Mesenchymal stem cell (in vitro differentiated cells and primary cell): ENCODE data around the gene PTP4A2.

Experiments
- DNase-seq: peaks from one replicate; pipeline ENCODE4 v3.0.0-alpha.2; 2013
- H2AFZ ChIP-seq: one replicate; pipeline ENCODE4 v1.6.1; 2013; ENCODE audit warnings: low read depth, mild to moderate bottlenecking, control low read depth, inconsistent platforms, low read length, moderate library complexity
- H2AK5ac ChIP-seq: 2 replicates; pipeline ENCODE4 v1.6.1; 2013; ENCODE audit warnings: low read length, moderate library complexity, mild to moderate bottlenecking, inconsistent platforms; ENCODE audit not compliant: severe bottlenecking
- H2BK120ac ChIP-seq: one replicate; pipeline ENCODE4 v1.6.1; 2013; ENCODE audit warnings: low read depth, mild to moderate bottlenecking, inconsistent platforms, low read length, moderate library complexity
- H2BK12ac ChIP-seq, 2 experiments: one replicate each; pipeline ENCODE4 v1.6.1; 2013; ENCODE audit warnings: inconsistent platforms in 2 of 2, low read length in 2 of 2, mild to moderate bottlenecking in 2 of 2, moderate library complexity in 2 of 2, control low read depth in 1 of 2
- H2BK15ac ChIP-seq: one replicate; pipeline ENCODE4 v1.6.1; 2013; ENCODE audit warnings: mild to moderate bottlenecking, low read depth, inconsistent platforms; ENCODE audit not compliant: poor library complexity, severe bottlenecking
- H2BK5ac ChIP-seq: 2 replicates; pipeline ENCODE4 v1.6.1; 2013; ENCODE audit warnings: low read depth, mild to moderate bottlenecking, low read length, control low read depth, inconsistent platforms; ENCODE audit not compliant: poor library complexity, severe bottlenecking
- H3K14ac ChIP-seq, 2 experiments: one replicate each; pipeline ENCODE4 v1.6.1; 2013; ENCODE audit warnings: inconsistent platforms in 2 of 2, low read length in 2 of 2, control low read depth in 1 of 2, mild to moderate bottlenecking in 1 of 2, moderate library complexity in 1 of 2
- H3K18ac ChIP-seq, 2 experiments: one replicate each; pipeline ENCODE4 v1.6.1; 2013; ENCODE audit warnings: inconsistent platforms in 2 of 2, low read length in 2 of 2, control low read depth in 1 of 2, low read depth in 1 of 2, mild to moderate bottlenecking in 1 of 2
- H3K23ac ChIP-seq, 2 experiments: one replicate each; pipeline ENCODE4 v1.6.1; 2013; ENCODE audit warnings: inconsistent platforms in 2 of 2, low read length in 2 of 2, mild to moderate bottlenecking in 2 of 2, moderate library complexity in 2 of 2, control low read depth in 1 of 2
- H3K27ac ChIP-seq: 2 replicates; pipeline ENCODE4 v1.5.1; 2013; ENCODE audit warnings: mild to moderate bottlenecking, moderate library complexity, low read length, control low read depth, inconsistent platforms; ENCODE audit not compliant: poor library complexity, severe bottlenecking
- H3K27me3 ChIP-seq, 2 experiments: 2 replicates each; pipeline versions ENCODE4 v1.6.1 to v1.7.0; 2013; ENCODE audit warnings: low read length in 2 of 2, mild to moderate bottlenecking in 2 of 2, moderate library complexity in 2 of 2, control low read depth in 1 of 2, inconsistent platforms in 1 of 2; ENCODE audit not compliant: control insufficient read depth in 1 of 2, insufficient read depth in 1 of 2
- H3K36me3 ChIP-seq, 2 experiments: 2 replicates each; pipeline versions ENCODE4 v1.6.1 to v1.7.0; 2013; ENCODE audit warnings: low read length in 2 of 2, control low read depth in 1 of 2, inconsistent platforms in 1 of 2, low read depth in 1 of 2, mild to moderate bottlenecking in 1 of 2; ENCODE audit not compliant: insufficient read depth in 2 of 2, control insufficient read depth in 1 of 2
- H3K4ac ChIP-seq, 2 experiments: one replicate each; pipeline ENCODE4 v1.6.1; 2013; ENCODE audit warnings: inconsistent platforms in 2 of 2, low read length in 2 of 2, mild to moderate bottlenecking in 2 of 2, moderate library complexity in 2 of 2, control low read depth in 1 of 2, low read depth in 1 of 2
- H3K4me1 ChIP-seq: 2 replicates; pipeline ENCODE4 v1.6.1; 2013; ENCODE audit warnings: low read depth, low read length, control low read depth; ENCODE audit not compliant: control insufficient read depth, insufficient read depth
- H3K4me2 ChIP-seq: 2 replicates; pipeline ENCODE4 v1.6.1; 2013; ENCODE audit warnings: low read length, mild to moderate bottlenecking, inconsistent platforms; ENCODE audit not compliant: poor library complexity, severe bottlenecking
- H3K4me3 ChIP-seq, 2 experiments: 2 replicates each; pipeline versions ENCODE4 v1.5.1 to v1.7.0; 2013; ENCODE audit warnings: low read length in 2 of 2, mild to moderate bottlenecking in 2 of 2, control low read depth in 1 of 2, low read depth in 1 of 2; ENCODE audit not compliant: insufficient read depth in 1 of 2
- H3K79me1 ChIP-seq: replicated peaks from 2 replicates; pipeline ENCODE4 v1.6.1; 2013; ENCODE audit warnings: mild to moderate bottlenecking, control low read depth, low read length, inconsistent platforms; ENCODE audit not compliant: poor library complexity, severe bottlenecking
- H3K9ac ChIP-seq: 2 replicates; pipeline ENCODE4 v1.7.0; 2013; ENCODE audit warnings: mild to moderate bottlenecking, low read length, moderate library complexity
- H3K9me3 ChIP-seq: 2 replicates; pipeline ENCODE4 v1.7.0; 2013; ENCODE audit warnings: mild to moderate bottlenecking, low read length; ENCODE audit not compliant: control insufficient read depth
- H4K8ac ChIP-seq: one replicate; pipeline ENCODE4 v1.6.1; 2013; ENCODE audit warnings: inconsistent platforms, mild to moderate bottlenecking, low read length, moderate library complexity
- H4K91ac ChIP-seq: one replicate; pipeline ENCODE4 v1.6.1; 2013; ENCODE audit warnings: mild to moderate bottlenecking, low read length, inconsistent platforms
- WGBS: methylation state at CpG from one replicate; pipeline ENCODE4 v1.1.7; 2013; ENCODE audit warnings: mixed read lengths; 5-methylcytosine and 5-hydroxymethylcytosine counted together

Gene PTP4A2

GRCh38 chr1:31955917-31956736, 18.0 kb upstream of the PTP4A2 start:
- peak overlapping the region; percentile 92 to 94 for H2BK12ac ChIP-seq
- 48% methylated on average over 10 of the region's 11 CpGs for WGBS
- H2AFZ ChIP-seq = no peak overlapping the region

DNA sequence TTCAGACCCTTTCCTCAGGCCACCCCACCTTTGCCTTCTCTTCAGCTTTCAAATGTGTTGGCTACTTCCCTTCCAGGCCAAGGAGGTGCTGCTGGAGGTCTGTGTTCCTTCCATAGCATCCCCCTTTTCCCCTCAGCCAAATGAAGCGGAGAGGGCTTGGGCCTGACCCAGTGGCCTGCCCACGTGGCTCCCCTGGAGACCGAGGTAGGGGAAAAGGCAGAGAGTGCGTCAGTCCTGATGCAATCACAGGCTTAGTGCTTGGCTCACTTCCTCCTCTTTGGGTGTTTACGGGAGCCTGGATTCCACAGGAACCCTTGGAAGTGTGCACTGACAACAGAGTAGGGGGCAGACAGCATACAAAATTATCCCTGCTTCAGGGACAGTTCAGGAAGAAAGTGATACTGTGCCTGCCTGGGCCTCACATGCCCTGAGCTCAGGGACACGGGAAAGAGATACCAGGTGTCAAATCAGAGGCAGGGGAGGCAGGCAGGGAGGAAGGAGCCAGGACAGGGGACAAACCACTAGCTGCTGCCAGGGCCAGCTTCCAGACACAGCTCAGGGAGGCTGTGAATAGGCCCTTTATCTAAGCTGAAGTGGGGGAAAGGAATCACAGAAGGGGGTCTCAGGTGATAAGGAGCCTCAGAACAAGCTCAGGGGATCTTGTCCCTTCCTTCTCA, 16.6 kb upstream of the PTP4A2 start:
- H3K4me3 ChIP-seq = peak overlapping the region in 1 of 2 experiments; percentile 67
- H3K4me2 ChIP-seq = no peak overlapping the region
- no peak overlapping the region for H2AFZ ChIP-seq
- no peaks in the 10 kb centered on the region for H3K36me3 ChIP-seq
- H2BK12ac ChIP-seq = peak overlapping the region; percentile 95 to 96
- peak overlapping the region; percentile 96 for H3K27ac ChIP-seq
- peak overlapping the region; percentile 92 to 99 for H3K4ac ChIP-seq
- 2% methylated on average over 6 of the region's 6 CpGs for WGBS
- H3K14ac ChIP-seq = peak overlapping the region in 1 of 2 experiments; percentile 50
- peak overlapping the region; percentile 93 for H3K9ac ChIP-seq
- H3K18ac ChIP-seq = peak overlapping the region; percentile 81 to 88
- H3K27me3 ChIP-seq = no peaks in the 10 kb centered on the region
- peak overlapping the region; percentile 19 for H2BK5ac ChIP-seq
- H4K8ac ChIP-seq = peak overlapping the region; percentile 93
- H2AK5ac ChIP-seq = peak overlapping the region; percentile 78
- peaks cover 15% of the 10 kb centered on the region for H3K4me1 ChIP-seq
- peak overlapping the region; percentile 96 for H4K91ac ChIP-seq
- peak overlapping the region in 1 of 2 experiments; percentile 43 for H3K23ac ChIP-seq
- H3K79me1 ChIP-seq = no peaks in the 10 kb centered on the region
- H3K9me3 ChIP-seq = no peaks in the 10 kb centered on the region
- DNase-seq = peak; percentile 99
- H2BK120ac ChIP-seq = peak overlapping the region; percentile 94
- peak overlapping the region; percentile 100 for H2BK15ac ChIP-seq

More at GRCh38 chr1:31955917-31956736, 18.0 kb upstream of the PTP4A2 start:
- Histone ChIP-seq H3K4ac (peak overlapping the region in 1 of 2 experiments; percentile 92), H2AK5ac (peak overlapping the region; percentile 67), H3K36me3 (no peaks in the 10 kb centered on the region), H3K27ac (peak overlapping the region; percentile 96), H2BK15ac (peak overlapping the region; percentile 37), H2BK120ac (peak overlapping the region; percentile 87), H3K23ac (no peak overlapping the region), H4K91ac (peak overlapping the region; percentile 81), H3K9ac (peak overlapping the region; percentile 93), H3K9me3 (no peaks in the 10 kb centered on the region), H2BK5ac (peak overlapping the region; percentile 69), H3K4me3 (peak overlapping the region in 1 of 2 experiments; percentile 55), H3K14ac (no peak overlapping the region), H3K79me1 (no peaks in the 10 kb centered on the region), H4K8ac (peak overlapping the region; percentile 88), H3K4me1 (peaks cover 15% of the 10 kb centered on the region), H3K18ac (peak overlapping the region; percentile 61 to 83), H3K27me3 (no peaks in the 10 kb centered on the region), H3K4me2 (peak overlapping the region; percentile 14)
- peak; percentile 100 for DNase-seq

- H2AFZ ChIP-seq = no peak overlapping the region
- no peak overlapping the region for H2BK120ac ChIP-seq
- H3K36me3 ChIP-seq = no peaks in the 10 kb centered on the region
- H3K4ac ChIP-seq = peak overlapping the region in 1 of 2 experiments; percentile 28
- no peak overlapping the region for H3K18ac ChIP-seq
- peak overlapping the region; percentile 12 for H2BK15ac ChIP-seq
- no peak overlapping the region for H3K27ac ChIP-seq
- no peak overlapping the region for H3K23ac ChIP-seq
- H3K9me3 ChIP-seq = no peaks in the 10 kb centered on the region
- H3K4me3 ChIP-seq = no peak overlapping the region
- peak overlapping the region in 1 of 2 experiments; percentile 67 for H2BK12ac ChIP-seq
- H3K4me2 ChIP-seq = no peak overlapping the region
- no peaks in the 10 kb centered on the region for H3K27me3 ChIP-seq
- H4K91ac ChIP-seq = peak overlapping the region; percentile 23
- no peak overlapping the region for H4K8ac ChIP-seq
- no peak overlapping the region for H3K14ac ChIP-seq
- no peak overlapping the region for H2BK5ac ChIP-seq
- H3K79me1 ChIP-seq = no peaks in the 10 kb centered on the region
- H2AK5ac ChIP-seq = peak overlapping the region; percentile 3
- no peak for DNase-seq
- 85% methylated on average over 2 of the region's 2 CpGs for WGBS
- peaks cover 17% of the 10 kb centered on the region for H3K4me1 ChIP-seq
- no peak overlapping the region for H3K9ac ChIP-seq
Observed at GRCh38 chr1:31952825-31953220, 14.7 kb upstream of the PTP4A2 start.

- peaks cover 17% of the 10 kb centered on the region for H3K4me1 ChIP-seq
- no peak overlapping the region for H3K4ac ChIP-seq
- no peak overlapping the region for H2AFZ ChIP-seq
- no peaks in the 10 kb centered on the region for H3K79me1 ChIP-seq
- no peak overlapping the region for H2BK5ac ChIP-seq
- no peaks in the 10 kb centered on the region for H3K36me3 ChIP-seq
- no peak overlapping the region for H3K4me3 ChIP-seq
- H2BK12ac ChIP-seq = no peak overlapping the region
- no peak overlapping the region for H2BK120ac ChIP-seq
- no peak overlapping the region for H3K23ac ChIP-seq
- no peak overlapping the region for H4K91ac ChIP-seq
- H3K18ac ChIP-seq = no peak overlapping the region
- H3K9me3 ChIP-seq = no peaks in the 10 kb centered on the region
- peak overlapping the region; percentile 64 for H3K27ac ChIP-seq
- H3K14ac ChIP-seq = no peak overlapping the region
- DNase-seq = no peak
- no peak overlapping the region for H2BK15ac ChIP-seq
- H3K4me2 ChIP-seq = no peak overlapping the region
- WGBS = 84% methylated on average over 4 of the region's 4 CpGs
- no peaks in the 10 kb centered on the region for H3K27me3 ChIP-seq
- no peak overlapping the region for H4K8ac ChIP-seq
- H2AK5ac ChIP-seq = no peak overlapping the region
- peak overlapping the region; percentile 67 for H3K9ac ChIP-seq
Observed at GRCh38 chr1:31951276-31951675, 13.1 kb upstream of the PTP4A2 start.
